ENCODE measurements around the gene EWSR1. TPM values are rescaled to one million over a fixed set of nuclear protein-coding genes. Genes with fewer than 3 reads are reported as not detected.
"Not testable (repeated sequence)": the region's sequence is repeated elsewhere in the genome, so short reads cannot be mapped to it uniquely, and the experiment has no call there.

The EWSR1 gene
- total RNA-seq = 189 and 205 TPM in 2 replicates

DNA sequence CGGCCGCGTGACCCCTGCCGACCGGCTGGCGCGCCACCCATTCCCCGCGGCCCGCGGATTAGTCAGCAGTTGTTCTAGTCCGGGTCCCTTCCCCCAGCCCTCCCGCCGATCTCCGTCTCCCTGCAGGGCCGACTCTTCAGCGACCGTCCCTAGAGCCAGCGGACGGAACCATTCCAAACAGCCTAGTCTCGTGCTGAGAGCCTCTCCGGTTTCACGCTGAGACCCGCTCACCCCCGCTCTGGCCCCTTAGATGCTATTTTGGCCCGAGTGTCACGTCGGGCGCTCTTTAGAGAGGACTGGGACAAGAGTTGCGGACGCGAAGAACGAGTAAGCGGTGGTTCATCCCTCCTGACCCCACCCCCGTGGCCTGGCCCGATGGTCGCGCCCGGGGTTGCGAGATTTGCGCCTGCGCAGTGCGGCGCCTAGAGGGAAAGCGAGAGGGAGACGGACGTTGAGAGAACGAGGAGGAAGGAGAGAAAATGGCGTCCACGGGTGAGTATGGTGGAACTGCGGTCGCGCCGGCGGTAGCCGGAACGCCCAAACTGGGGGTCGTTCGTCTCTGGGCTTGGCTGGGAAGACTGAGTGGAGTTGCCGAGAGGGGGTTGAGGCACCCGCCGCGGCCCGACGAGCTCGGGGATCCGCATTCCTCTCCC, at the start of gene EWSR1, which contains the start of gene RHBDD3:
Gene EWSR1, plus strand, starts transcription at position 411 of the 653 bp plus-strand sequence. Its CDS starts 69 bp downstream, at position 480.
Gene RHBDD3, minus strand, starts transcription at position 124 of the 653 bp plus-strand sequence. CDS start 2,355 bp downstream, outside the sequence.
- peak; percentile 57 for DNase-seq (ENCODE audit: low read depth)
- H3K36me3 ChIP-seq (ENCODE audit: control insufficient read depth, insufficient read depth, low read length) = no peaks in the 10 kb centered on the region
- no peak for TF ChIP-seq CTCF (IDR thresholded peaks at IDR 0.05; ENCODE audit: insufficient read depth, low read length, poor library complexity, severe bottlenecking)
- peak within 1 kb of the TSS; percentile 76 for H3K4me3 ChIP-seq (ENCODE audit: low read depth, low read length)
- H3K27me3 ChIP-seq (ENCODE audit: control insufficient read depth, insufficient read depth, low read length) = no peaks in the 10 kb centered on the region

GRCh38 chr22:29218758-29219408, 49.2 kb upstream of the EWSR1 start:
- TF ChIP-seq CTCF (IDR thresholded peaks at IDR 0.05; ENCODE audit: insufficient read depth, low read length, poor library complexity, severe bottlenecking) = no peak

DNA sequence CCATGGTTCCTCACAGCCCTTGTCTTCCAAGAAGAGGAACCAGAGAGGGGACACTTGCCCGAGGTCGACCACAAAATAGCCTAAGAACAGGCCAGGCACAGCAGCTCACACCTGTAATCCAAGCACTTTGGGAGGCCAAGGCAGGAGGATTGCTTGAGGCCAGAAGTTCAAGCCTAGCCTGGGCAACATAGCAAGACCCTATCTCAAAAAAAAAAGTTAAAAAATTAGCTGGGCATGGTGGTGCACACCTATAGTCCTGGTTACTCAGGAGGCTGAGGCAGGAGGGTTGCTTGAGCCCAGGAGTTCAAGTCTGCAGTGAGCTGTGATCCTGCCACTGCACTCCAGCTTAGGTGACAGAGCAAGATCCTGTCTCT, 48.7 kb upstream of the EWSR1 start:
- not testable (repeated sequence) for DNase-seq (ENCODE audit: low read depth); H3K36me3 ChIP-seq (ENCODE audit: control insufficient read depth, insufficient read depth, low read length); H3K4me3 ChIP-seq (ENCODE audit: low read depth, low read length)
- peaks cover 12% of the 10 kb centered on the region for H3K27me3 ChIP-seq (ENCODE audit: control insufficient read depth, insufficient read depth, low read length)

More at GRCh38 chr22:29218758-29219408, 49.2 kb upstream of the EWSR1 start:
- H3K4me3 ChIP-seq (ENCODE audit: low read depth, low read length) = no peak overlapping the region
- H3K27me3 ChIP-seq (ENCODE audit: control insufficient read depth, insufficient read depth, low read length) = peaks cover 14% of the 10 kb centered on the region
- DNase-seq (ENCODE audit: low read depth) = no peak
- no peaks in the 10 kb centered on the region for H3K36me3 ChIP-seq (ENCODE audit: control insufficient read depth, insufficient read depth, low read length)

- Histone ChIP-seq H3K36me3 (ENCODE audit: control insufficient read depth, insufficient read depth, low read length) (no peaks in the 10 kb centered on the region), H3K4me3 (ENCODE audit: low read depth, low read length) (no peak overlapping the region), H3K27me3 (ENCODE audit: control insufficient read depth, insufficient read depth, low read length) (peaks cover 9% of the 10 kb centered on the region)
- DNase-seq (ENCODE audit: low read depth) = no peak
- no peak for TF ChIP-seq CTCF (IDR thresholded peaks at IDR 0.05; ENCODE audit: insufficient read depth, low read length, poor library complexity, severe bottlenecking)
Measured at GRCh38 chr22:29219881-29220670, 48.0 kb upstream of the EWSR1 start.

DNA sequence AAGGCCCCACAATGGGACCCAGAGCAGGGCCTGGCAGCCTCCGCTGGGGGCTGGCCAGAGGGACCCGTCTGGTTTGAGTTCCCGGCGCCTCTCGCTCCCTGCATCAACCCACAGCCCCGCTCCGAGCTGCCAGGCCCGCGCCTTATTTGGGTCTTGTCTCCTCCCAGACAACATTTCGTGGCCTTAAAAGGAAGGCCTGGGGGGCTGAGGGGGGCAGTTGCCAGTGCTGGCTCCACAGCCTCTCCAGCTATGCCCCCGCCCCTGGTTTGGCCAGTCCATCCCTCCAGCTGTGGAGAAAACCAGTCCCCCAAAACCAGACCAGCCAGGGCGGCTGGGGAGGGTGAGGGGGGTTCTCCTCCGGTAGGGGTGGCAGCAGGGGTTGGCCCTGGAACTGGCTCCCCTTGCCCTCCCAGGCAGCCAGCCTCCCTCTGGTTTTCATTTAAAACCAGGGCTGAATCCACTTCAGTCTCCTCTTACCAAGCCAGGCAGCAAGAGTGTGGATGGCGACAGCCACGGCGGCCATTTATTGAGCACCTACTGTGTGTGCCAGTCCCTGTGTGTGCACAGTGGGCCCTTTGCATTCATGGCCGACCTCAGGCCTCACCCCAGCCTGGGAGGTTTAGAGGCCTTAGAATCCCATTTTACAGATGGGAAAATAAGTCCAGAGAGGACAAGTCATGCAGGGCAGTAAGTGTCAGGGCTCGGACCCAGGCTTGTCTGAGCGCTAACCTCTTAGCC, 43.8 kb upstream of the EWSR1 start:
- TF ChIP-seq CTCF (IDR thresholded peaks at IDR 0.05; ENCODE audit: insufficient read depth, low read length, poor library complexity, severe bottlenecking) = no peak
- DNase-seq (ENCODE audit: low read depth) = no peak
- H3K36me3 ChIP-seq (ENCODE audit: control insufficient read depth, insufficient read depth, low read length) = no peaks in the 10 kb centered on the region
- no peak overlapping the region for H3K4me3 ChIP-seq (ENCODE audit: low read depth, low read length)
- H3K27me3 ChIP-seq (ENCODE audit: control insufficient read depth, insufficient read depth, low read length) = peaks cover 3% of the 10 kb centered on the region

Data from kidney epithelial cell (primary cell).